ENCODE data around the gene OTOF. TPM values are rescaled to one million over a fixed set of nuclear protein-coding genes. Genes with fewer than 3 reads are reported as not detected.

The OTOF gene
- polyA plus RNA-seq, 1 of the 3 experiments (the other 2 are of a cell fraction), result not detected

DNA sequence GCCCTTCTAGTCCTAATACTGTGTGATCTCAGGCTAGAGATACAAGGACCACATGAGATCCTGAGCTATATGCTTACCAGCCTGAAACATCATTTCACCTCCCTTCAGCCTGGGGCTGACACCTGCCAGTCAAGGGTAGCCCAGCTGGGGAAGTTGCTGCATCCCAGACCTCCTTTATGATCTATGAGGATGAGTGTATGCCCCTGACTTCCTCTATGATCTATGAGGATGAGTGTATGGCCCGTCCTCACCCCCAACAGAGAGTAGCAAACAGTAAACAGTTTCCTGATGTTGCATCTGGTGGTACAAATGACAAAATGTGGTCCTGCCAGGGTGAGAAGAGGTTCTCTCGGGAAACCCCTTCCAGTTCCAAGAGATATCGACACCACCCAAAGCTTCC lies 8.9 kb upstream of the OTOF start:
- Histone ChIP-seq H3K4me2 (no peak overlapping the region), H3K9me3 (no peaks in the 10 kb centered on the region), H3F3A (replicated peaks; ENCODE audit: insufficient read depth) (no peaks in the 10 kb centered on the region), H3K9me2 (no peaks in the 10 kb centered on the region), H3K4me3 (ENCODE audit: low read depth in 2 of 2, low read length in 1 of 2) (no peak overlapping the region), H2AFZ (ENCODE audit: low read depth) (no peak overlapping the region), H3K9ac (no peak overlapping the region), H3K4me1 (ENCODE audit: control insufficient read depth in 1 of 2, insufficient read depth in 2 of 2, low read depth in 1 of 2, low read length in 1 of 2) (no peaks in the 10 kb centered on the region), H3K36me3 (replicated peaks in 1 of 2; ENCODE audit: control insufficient read depth in 1 of 2, insufficient read depth in 2 of 2, low read length in 1 of 2) (no peaks in the 10 kb centered on the region), H4K20me1 (ENCODE audit: insufficient read depth) (no peaks in the 10 kb centered on the region), H3K27ac (ENCODE audit: low read depth in 2 of 2, low read length in 1 of 2) (no peak overlapping the region), H3K27me3 (ENCODE audit: insufficient read depth) (peaks cover 27% of the 10 kb centered on the region; the same call in 1 of the 2 replicates), H3K79me2 (ENCODE audit: insufficient read depth) (no peaks in the 10 kb centered on the region)
- DNase-seq, result no peak
- ChIA-PET CTCF (interaction anchor here (1.2 to 3.2 kb wide), 3 partner anchors 9 to 91 kb away, joined by 4 to 10 read pairs (median 4); partner anchors contain the start of gene OTOF), POLR2A (no interaction called here)
- TF ChIP-seq SIN3A (IDR thresholded peaks at IDR 0.05; ENCODE audit: borderline replicate concordance, low read depth, low read length) (no peak), FOXJ3 (CRISPR knock-in tag; IDR thresholded peaks at IDR 0.05) (no peak), POLR2AphosphoS5 (IDR thresholded peaks at IDR 0.05; ENCODE audit: low read depth, low read length) (no peak), TCF12 (IDR thresholded peaks at IDR 0.05) (no peak), REST (IDR thresholded peaks at IDR 0.05; ENCODE audit: low read depth, low read length) (no peak), RAD21 (IDR thresholded peaks at IDR 0.05; ENCODE audit: low read length) (no peak), NRF1 (IDR thresholded peaks at IDR 0.05; ENCODE audit: low read depth, low read length) (no peak), EP300 (IDR thresholded peaks at IDR 0.05; ENCODE audit: borderline replicate concordance in 1 of 2, low read depth in 1 of 2, low read length in 1 of 2) (no peak), CHD2 (IDR thresholded peaks at IDR 0.05; ENCODE audit: low read length, partially characterized antibody) (no peak), MAX (IDR thresholded peaks at IDR 0.05; ENCODE audit: low read depth) (no peak), GABPA (IDR thresholded peaks at IDR 0.05; ENCODE audit: low read depth) (no peak), USF1 (IDR thresholded peaks at IDR 0.05; ENCODE audit: borderline replicate concordance, low read depth) (no peak), SMC3 (IDR thresholded peaks at IDR 0.05; ENCODE audit: low read depth, low read length) (no peak), FOXM1 (IDR thresholded peaks at IDR 0.05; ENCODE audit: low read depth) (no peak), RXRA (IDR thresholded peaks at IDR 0.05; ENCODE audit: borderline replicate concordance, low read depth) (no peak), CTCF (IDR thresholded peaks at IDR 0.05) (no peak), RFX5 (IDR thresholded peaks at IDR 0.05; ENCODE audit: low read length) (no peak)
- TF ChIP-seq, protein P1, sequence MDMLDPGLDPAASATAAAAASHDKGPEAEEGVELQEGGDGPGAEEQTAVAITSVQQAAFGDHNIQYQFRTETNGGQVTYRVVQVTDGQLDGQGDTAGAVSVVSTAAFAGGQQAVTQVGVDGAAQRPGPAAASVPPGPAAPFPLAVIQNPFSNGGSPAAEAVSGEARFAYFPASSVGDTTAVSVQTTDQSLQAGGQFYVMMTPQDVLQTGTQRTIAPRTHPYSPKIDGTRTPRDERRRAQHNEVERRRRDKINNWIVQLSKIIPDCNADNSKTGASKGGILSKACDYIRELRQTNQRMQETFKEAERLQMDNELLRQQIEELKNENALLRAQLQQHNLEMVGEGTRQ (IDR thresholded peaks at IDR 0.05; ENCODE audit: borderline replicate concordance, low read depth, low read length), result no peak
- TF ChIP-seq, protein P2, sequence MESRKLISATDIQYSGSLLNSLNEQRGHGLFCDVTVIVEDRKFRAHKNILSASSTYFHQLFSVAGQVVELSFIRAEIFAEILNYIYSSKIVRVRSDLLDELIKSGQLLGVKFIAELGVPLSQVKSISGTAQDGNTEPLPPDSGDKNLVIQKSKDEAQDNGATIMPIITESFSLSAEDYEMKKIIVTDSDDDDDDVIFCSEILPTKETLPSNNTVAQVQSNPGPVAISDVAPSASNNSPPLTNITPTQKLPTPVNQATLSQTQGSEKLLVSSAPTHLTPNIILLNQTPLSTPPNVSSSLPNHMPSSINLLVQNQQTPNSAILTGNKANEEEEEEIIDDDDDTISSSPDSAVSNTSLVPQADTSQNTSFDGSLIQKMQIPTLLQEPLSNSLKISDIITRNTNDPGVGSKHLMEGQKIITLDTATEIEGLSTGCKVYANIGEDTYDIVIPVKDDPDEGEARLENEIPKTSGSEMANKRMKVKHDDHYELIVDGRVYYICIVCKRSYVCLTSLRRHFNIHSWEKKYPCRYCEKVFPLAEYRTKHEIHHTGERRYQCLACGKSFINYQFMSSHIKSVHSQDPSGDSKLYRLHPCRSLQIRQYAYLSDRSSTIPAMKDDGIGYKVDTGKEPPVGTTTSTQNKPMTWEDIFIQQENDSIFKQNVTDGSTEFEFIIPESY (IDR thresholded peaks at IDR 0.05; ENCODE audit: borderline replicate concordance, low read depth), result no peak
- WGBS (ENCODE audit: low lambda C conversion rate), result 62% methylated on average over 3 of the region's 3 CpGs

All from SK-N-SH (cell line).